K562 (cell line): ENCODE measurements around the gene NCBP2. TPM values are rescaled to one million over a fixed set of nuclear protein-coding genes. Genes with fewer than 3 reads are reported as not detected.
A peak's percentile ranks its signal among the peaks of the same experiment; 100 is the strongest.

Experiments
- BCL6 ChIP-seq: fragments of 250-450 bp; sonication (Bioruptor Pico); IDR thresholded peaks from 2 replicates; pipeline ENCODE4 v1.4.0; 2020
- BDP1 ChIP-seq: IDR thresholded peaks from 3 replicates; pipeline ENCODE4 v1.6.1; 2011; ENCODE audit not compliant: insufficient read length, insufficient read depth
- BRCA1 ChIP-seq, 2 experiments: fragments of 450-650 bp in 1 of 2; sonication (generic) in 1 of 2; formaldehyde crosslinking in 1 of 2; IDR thresholded peaks; 2 replicates each; pipeline versions ENCODE4 v1.5.0 to v1.6.1; 2017 to 2020; ENCODE audit warnings: mild to moderate bottlenecking in 1 of 2, missing genetic modification reagents in 1 of 2
- BRD9 ChIP-seq: fragments of 450-650 bp; IDR thresholded peaks from 2 replicates; pipeline ENCODE4 v1.6.1; 2018; ENCODE audit warnings: low read depth; ENCODE audit not compliant: partially characterized antibody
- CAMTA2 ChIP-seq: fragments of 250-450 bp; sonication (Bioruptor Pico); conservative IDR thresholded peaks from 2 replicates; pipeline ENCODE4 v1.5.1; 2022
- CREB1 ChIP-seq, 2 experiments: sonication (generic) in 1 of 2; formaldehyde crosslinking in 1 of 2; IDR thresholded peaks; 2 replicates each; pipeline versions ENCODE4 v1.6.1 to v1.8.0; 2012 to 2022; ENCODE audit warnings: inconsistent platforms in 1 of 2, mild to moderate bottlenecking in 1 of 2, missing genetic modification reagents in 1 of 2, moderate library complexity in 1 of 2
- DPF2 ChIP-seq: fragments of 450-650 bp; IDR thresholded peaks from 2 replicates; pipeline ENCODE4 v1.6.1; 2016
- ERF ChIP-seq: fragments of 450-650 bp; formaldehyde crosslinking; IDR thresholded peaks from 2 replicates; pipeline ENCODE4 v1.4.0; 2020; ENCODE audit warnings: mild to moderate bottlenecking, mixed read lengths
- HMG20A ChIP-seq: fragments of 450-650 bp; formaldehyde crosslinking; conservative IDR thresholded peaks from 2 replicates; pipeline ENCODE4 v1.4.0; 2020; ENCODE audit warnings: mild to moderate bottlenecking, mixed read lengths
- KLF1 ChIP-seq: fragments of 450-650 bp; IDR thresholded peaks from 2 replicates; pipeline ENCODE4 v1.6.1; 2016; ENCODE audit warnings: missing genetic modification characterization, missing compliant biosample characterization
- KLF10 ChIP-seq: fragments of 250-450 bp; sonication (Bioruptor Pico); IDR thresholded peaks from 2 replicates; pipeline ENCODE4 v1.6.1; 2021; ENCODE audit warnings: matching md5 sums
- MECOM ChIP-seq: fragments of 250-450 bp; sonication (Bioruptor Pico); IDR thresholded peaks from 2 replicates; pipeline ENCODE4 v1.8.0; 2022; ENCODE audit warnings: inconsistent platforms
- MYC ChIP-seq, 2 experiments: fragments of 250-450 bp in 1 of 2; sonication (Bioruptor Pico) in 1 of 2; IDR thresholded peaks; 2 replicates each; pipeline versions ENCODE4 v1.5.1 to v1.6.1; 2012 to 2021; ENCODE audit warnings: low read depth in 2 of 2, borderline replicate concordance in 1 of 2, improper control_type of control experiment in 1 of 2, low read length in 1 of 2, mild to moderate bottlenecking in 1 of 2, moderate library complexity in 1 of 2
- NCOA6 ChIP-seq: fragments of 450-650 bp; IDR thresholded peaks from 2 replicates; pipeline ENCODE4 v1.6.1; 2017; ENCODE audit warnings: mild to moderate bottlenecking
- NR2C1 ChIP-seq, 2 experiments: fragments of 450-650 bp; IDR thresholded peaks; 2 replicates each; pipeline ENCODE4 v1.6.1; 2017; ENCODE audit warnings: mild to moderate bottlenecking in 2 of 2, antibody characterized with exemption in 1 of 2, inconsistent platforms in 1 of 2, missing compliant biosample characterization in 1 of 2, missing genetic modification characterization in 1 of 2
- SAP30 ChIP-seq: fragments of 200-600 bp; sonication (generic); IDR thresholded peaks from 2 replicates; pipeline ENCODE4 v1.6.1; 2012; ENCODE audit warnings: borderline replicate concordance, low read depth, mild to moderate bottlenecking, moderate library complexity, low read length, control low read depth, inconsistent platforms; ENCODE audit not compliant: insufficient read depth, poor library complexity, severe bottlenecking
- SMAD3 ChIP-seq: fragments of 450-650 bp; formaldehyde crosslinking; conservative IDR thresholded peaks from 2 replicates; pipeline ENCODE4 v1.4.0; 2020; ENCODE audit warnings: mild to moderate bottlenecking
- SRF ChIP-seq, 2 experiments: fragments of 250-450, 450-650 bp in 1 of 2; sonication (Bioruptor Pico) in 1 of 2; sonication (generic) in 1 of 2; formaldehyde crosslinking; IDR thresholded peaks; 2 replicates each; pipeline versions ENCODE4 v1.5.0 to v1.5.1; 2020 to 2022; ENCODE audit warnings: mild to moderate bottlenecking in 1 of 2, missing genetic modification reagents in 1 of 2
- STAT5B ChIP-seq: fragments of 250-450 bp; sonication (Bioruptor Pico); IDR thresholded peaks from 2 replicates; pipeline ENCODE4 v1.8.0; 2021; ENCODE audit warnings: mild to moderate bottlenecking, inconsistent platforms
- SUPT5H ChIP-seq: fragments of 450-650 bp; IDR thresholded peaks from 2 replicates; pipeline ENCODE4 v1.6.1; 2016
- TAF15 ChIP-seq: fragments of 200-400 bp; formaldehyde crosslinking; IDR thresholded peaks from 2 replicates; pipeline ENCODE4 v1.6.1; 2017; ENCODE audit warnings: mild to moderate bottlenecking, low read depth, low read length, moderate library complexity
- TBL1XR1 ChIP-seq, 2 experiments: IDR thresholded peaks; 2 replicates each; pipeline ENCODE4 v1.6.1; 2012; ENCODE audit warnings: improper control_type of control experiment in 2 of 2, low read length in 2 of 2, mild to moderate bottlenecking in 1 of 2
- YBX1 ChIP-seq: fragments of 450-650 bp; IDR thresholded peaks from 2 replicates; pipeline ENCODE4 v1.7.1; 2016; ENCODE audit warnings: mild to moderate bottlenecking
- ZNF282 ChIP-seq: sonication (generic); formaldehyde crosslinking; IDR thresholded peaks from 2 replicates; pipeline ENCODE4 v1.8.1; 2023; ENCODE audit warnings: missing genetic modification reagents
- ZNF347 ChIP-seq: fragments of 450-650 bp; formaldehyde crosslinking; IDR thresholded peaks from 2 replicates; pipeline ENCODE4 v1.4.0; 2020; ENCODE audit warnings: low read depth, mild to moderate bottlenecking, moderate library complexity
- ZNF764 ChIP-seq: fragments of 250-450 bp; sonication (Bioruptor Pico); IDR thresholded peaks from 2 replicates; pipeline ENCODE4 v1.4.0; 2020; ENCODE audit warnings: low read depth, mild to moderate bottlenecking, moderate library complexity
- ZNF830 ChIP-seq: fragments of 250-450 bp; sonication (Bioruptor Pico); IDR thresholded peaks from 2 replicates; pipeline ENCODE4 v1.5.0; 2021; ENCODE audit warnings: mild to moderate bottlenecking
- polyA plus RNA-seq, 8 experiments: library from polyadenylated mRNA; depleted of rRNA in 4 of 8; stranded (reverse) in 5 of 8; unstranded in 3 of 8; fragments of >200 nt; fragmentation: Nextera tagmentation in 2 of 8; fragmentation: Illumina TruSeq in 1 of 8; extraction: Ambion mirVana in 2 of 8; extraction: Trizol in 1 of 8; gene quantifications; 2 replicates each; pipeline versions ENCODE4 v1.2.1 to v1.2.3, GENCODE V29; 2011 to 2014; ENCODE audit warnings: inconsistent platforms in 1 of 8, missing spikeins in 1 of 8
- total RNA-seq, 7 experiments: library from RNA; depleted of rRNA in 6 of 7; stranded (reverse); fragments of >200 nt in 6 of 7; fragmentation: Illumina TruSeq in 2 of 7; extraction: Trizol in 2 of 7; gene quantifications; 2 replicates each; pipeline versions ENCODE4 v1.2.1 to v1.2.3, GENCODE V29; 2011 to 2021; ENCODE audit warnings: low replicate concordance in 1 of 7
- TF ChIP-seq, protein P1 (sequence below): sonication (generic); formaldehyde crosslinking; IDR thresholded peaks from 2 replicates; pipeline ENCODE4 v1.8.0; 2022; ENCODE audit warnings: mild to moderate bottlenecking, low read depth, missing genetic modification reagents
- TF ChIP-seq, protein P2 (sequence below): fragments of 250-450 bp; sonication (Bioruptor Pico); IDR thresholded peaks from 2 replicates; pipeline ENCODE4 v1.8.0; 2021; ENCODE audit warnings: borderline replicate concordance, mild to moderate bottlenecking, moderate library complexity; ENCODE audit not compliant: poor library complexity, severe bottlenecking

NCBP2 gene
- total and polyA plus RNA-seq, 9 of the 15 experiments (the other 6 are each of a cell fraction or from before 2014, with no cell fraction given) = 56.4 to 102 (median 82.3) TPM

DNA sequence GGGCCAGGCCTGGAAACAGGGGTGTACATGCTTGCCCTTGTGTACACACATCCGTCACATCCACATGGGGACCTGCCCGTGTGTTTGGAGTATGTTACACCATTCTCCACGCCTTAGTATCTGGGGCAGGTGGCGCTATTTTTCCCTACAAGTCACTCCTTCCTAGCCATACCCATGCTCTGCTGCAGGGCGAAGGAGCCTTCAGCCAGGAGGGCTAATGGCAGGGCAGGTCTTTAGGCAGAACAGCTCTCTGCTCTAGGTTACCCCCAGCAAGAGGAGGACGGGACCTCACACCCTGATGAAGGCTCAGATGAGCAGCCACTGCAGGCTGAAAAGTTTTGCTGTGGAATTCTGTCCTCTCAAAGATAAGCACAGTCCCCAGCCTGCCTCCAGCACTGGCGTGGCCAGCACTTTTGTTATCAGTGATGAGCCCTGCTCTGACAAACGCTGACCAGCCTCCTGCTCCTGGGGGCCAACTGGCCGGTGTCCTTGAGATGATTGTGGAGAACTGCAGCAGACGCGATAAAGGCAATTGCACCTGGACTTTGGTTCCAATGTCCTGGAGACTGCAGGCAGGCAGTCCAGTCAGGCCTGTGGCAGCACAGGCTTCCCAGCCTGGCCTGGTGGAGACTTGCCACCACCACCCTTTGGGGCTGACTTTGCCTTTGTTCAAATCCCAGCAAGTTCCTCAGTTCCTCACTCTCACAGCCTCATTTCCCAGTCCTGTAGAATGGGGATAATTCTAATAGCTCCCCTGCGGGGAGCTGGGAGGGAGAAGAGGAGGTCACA is 46.1 kb upstream of the NCBP2 start (continued):
- TF ChIP-seq CREB1 (IDR thresholded peaks at IDR 0.05) (peak; percentile 68), CREB1 (CRISPR knock-in tag; IDR thresholded peaks at IDR 0.05) (peak; percentile 69), ZNF830 (CRISPR knock-in tag) (no peak), SRF (CRISPR knock-in tag; IDR thresholded peaks at IDR 0.05) (no peak), NCOA6 (no peak), BRD9 (peak; percentile 67), ZNF764 (no peak), KLF10 (CRISPR knock-in tag) (no peak), SMAD3 (CRISPR knock-in tag) (0 out of 2 replicates have a peak, but pooled peaks have one; percentile 44), ZNF282 (CRISPR knock-in tag) (no peak), KLF1 (tag) (no peak), MYC (IDR thresholded peaks at IDR 0.05; ENCODE audit: low read depth, low read length) (peak; percentile 61), MYC (CRISPR knock-in tag; IDR thresholded peaks at IDR 0.05; ENCODE audit: borderline replicate concordance, low read depth) (no peak), ZNF347 (CRISPR knock-in tag) (no peak), STAT5B (CRISPR knock-in tag) (no peak), SUPT5H (no peak), ERF (CRISPR knock-in tag) (0 out of 2 replicates have a peak, but pooled peaks have one; percentile 76), SAP30 (no peak), BRCA1 (IDR thresholded peaks at IDR 0.05) (no peak), BRCA1 (CRISPR knock-in tag; IDR thresholded peaks at IDR 0.05) (no peak), BDP1 (no peak), NR2C1 (IDR thresholded peaks at IDR 0.05) (no peak), NR2C1 (tag; IDR thresholded peaks at IDR 0.05) (peak; percentile 67; the same call in 1 of the 2 replicates), DPF2 (peak; percentile 95), MECOM (CRISPR knock-in tag) (peak; percentile 87), CAMTA2 (no peak), BCL6 (0 out of 2 replicates have a peak, but pooled peaks have one; percentile 60), YBX1 (no peak), HMG20A (CRISPR knock-in tag) (no peak), TAF15 (no peak), TBL1XR1 (IDR thresholded peaks at IDR 0.05; ENCODE audit: low read length in 2 of 2) (peak; percentile 70 to 74; a peak in 2 of 4 replicates)
- TF ChIP-seq, protein P1, sequence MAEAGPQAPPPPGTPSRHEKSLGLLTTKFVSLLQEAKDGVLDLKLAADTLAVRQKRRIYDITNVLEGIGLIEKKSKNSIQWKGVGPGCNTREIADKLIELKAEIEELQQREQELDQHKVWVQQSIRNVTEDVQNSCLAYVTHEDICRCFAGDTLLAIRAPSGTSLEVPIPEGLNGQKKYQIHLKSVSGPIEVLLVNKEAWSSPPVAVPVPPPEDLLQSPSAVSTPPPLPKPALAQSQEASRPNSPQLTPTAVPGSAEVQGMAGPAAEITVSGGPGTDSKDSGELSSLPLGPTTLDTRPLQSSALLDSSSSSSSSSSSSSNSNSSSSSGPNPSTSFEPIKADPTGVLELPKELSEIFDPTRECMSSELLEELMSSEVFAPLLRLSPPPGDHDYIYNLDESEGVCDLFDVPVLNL (CRISPR knock-in tag) = no peak
- TF ChIP-seq, protein P2, sequence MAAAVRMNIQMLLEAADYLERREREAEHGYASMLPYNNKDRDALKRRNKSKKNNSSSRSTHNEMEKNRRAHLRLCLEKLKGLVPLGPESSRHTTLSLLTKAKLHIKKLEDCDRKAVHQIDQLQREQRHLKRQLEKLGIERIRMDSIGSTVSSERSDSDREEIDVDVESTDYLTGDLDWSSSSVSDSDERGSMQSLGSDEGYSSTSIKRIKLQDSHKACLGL (CRISPR knock-in tag) = no peak
